ENCODE results near the gene DIP2C.

The DIP2C gene

GRCh38 chr10:566241-566885 is 123.1 kb downstream of the DIP2C start:
- DNase-seq = no peak

- no peak for DNase-seq
These were observed 123.8 kb downstream of the DIP2C start for GRCh38 chr10:565676-566075.

GRCh38 chr10:565146-565545 is 124.3 kb downstream of the DIP2C start:
- no peak for DNase-seq

GRCh38 chr10:563827-564226 is 125.6 kb downstream of the DIP2C start:
- no peak for DNase-seq

GRCh38 chr10:562142-562541 is 127.3 kb downstream of the DIP2C start:
- no peak for DNase-seq

GRCh38 chr10:561721-562120 is 127.7 kb downstream of the DIP2C start:
- DNase-seq = no peak

GRCh38 chr10:560314-560992 is 129.0 kb downstream of the DIP2C start:
- no peak for DNase-seq

- no peak for DNase-seq
These were observed 129.8 kb downstream of the DIP2C start for GRCh38 chr10:559767-560047.

- no peak for DNase-seq
These were observed 130.3 kb downstream of the DIP2C start for GRCh38 chr10:558891-559766.

- DNase-seq = no peak
These were observed 131.1 kb downstream of the DIP2C start for GRCh38 chr10:558364-558763.

- no peak for DNase-seq
These were observed 131.6 kb downstream of the DIP2C start for GRCh38 chr10:557792-558328.

GRCh38 chr10:556971-557637 is 132.4 kb downstream of the DIP2C start:
- DNase-seq = no peak

- no peak for DNase-seq
These were observed 133.7 kb downstream of the DIP2C start for GRCh38 chr10:555682-556350.

GRCh38 chr10:555281-555680 is 134.2 kb downstream of the DIP2C start:
- no peak for DNase-seq

- no peak for DNase-seq
These were observed 135.2 kb downstream of the DIP2C start for GRCh38 chr10:554182-554848.

- no peak for DNase-seq
These were observed 136.2 kb downstream of the DIP2C start for GRCh38 chr10:553233-553632.

GRCh38 chr10:552679-553078 is 136.8 kb downstream of the DIP2C start:
- DNase-seq = no peak

GRCh38 chr10:551373-552252 is 137.9 kb downstream of the DIP2C start:
- DNase-seq = no peak

- no peak for DNase-seq
These were observed 138.6 kb downstream of the DIP2C start for GRCh38 chr10:550665-551372.

GRCh38 chr10:549391-549790 is 140.1 kb downstream of the DIP2C start:
- no peak for DNase-seq
